GM12864 (cell line): ENCODE results near the gene HTR2B.

Source experiments
- DNase-seq: peaks from one replicate; pipeline ENCODE4 v3.0.0-alpha.2; 2011; ENCODE audit warnings: low read depth
- H3K4me3 ChIP-seq: 2 replicates; pipeline ENCODE4 v1.5.1; 2011; ENCODE audit warnings: mild to moderate bottlenecking, low read depth, low read length, control low read depth
- CTCF ChIP-seq: IDR thresholded peaks from 2 replicates; pipeline ENCODE4 v1.5.1; 2011; ENCODE audit warnings: low read depth, mild to moderate bottlenecking, moderate library complexity, low read length, control low read depth, inconsistent platforms; ENCODE audit errors: missing control alignments

The HTR2B gene

GRCh38 chr2:231124838-231125568, at the start of gene HTR2B:
Gene HTR2B (minus strand): TSS chr2:231125042. CDS start chr2:231123764, 1,278 bp downstream.
- TF ChIP-seq CTCF = no peak
- no peak within 1 kb of the TSS for H3K4me3 ChIP-seq
- no peak for DNase-seq

GRCh38 chr2:231174211-231174651, 49.4 kb upstream of the HTR2B start:
- H3K4me3 ChIP-seq = no peak overlapping the region
- TF ChIP-seq CTCF = no peak
- DNase-seq = no peak

- no peak for TF ChIP-seq CTCF
- no peak overlapping the region for H3K4me3 ChIP-seq
- DNase-seq = no peak
Observed at GRCh38 chr2:231172025-231172424, 47.2 kb upstream of the HTR2B start.

GRCh38 chr2:231170055-231170454, 45.2 kb upstream of the HTR2B start:
- no peak overlapping the region for H3K4me3 ChIP-seq
- DNase-seq = no peak
- TF ChIP-seq CTCF = no peak

GRCh38 chr2:231169488-231169887, 44.6 kb upstream of the HTR2B start:
- no peak overlapping the region for H3K4me3 ChIP-seq
- DNase-seq = no peak
- TF ChIP-seq CTCF = no peak

- no peak for DNase-seq
- H3K4me3 ChIP-seq = no peak overlapping the region
- no peak for TF ChIP-seq CTCF
Observed at GRCh38 chr2:231168460-231169139, 43.8 kb upstream of the HTR2B start.
